SK-N-SH (cell line): Measurements from ENCODE around the gene ACP4. TPM values are rescaled to one million over a fixed set of nuclear protein-coding genes. Genes with fewer than 3 reads are reported as not detected.

Experiments
- CTCF ChIA-PET: fragments of 300-600, 350-600 bp; formaldehyde crosslinking; extraction: SDS; loops from one replicate; lab custom pipeline; 2021; lab: Yijun Ruan, JAX
- POLR2A ChIA-PET: fragments of 350-600 bp; sonication (Branson Sonifier 250); formaldehyde crosslinking; extraction: SDS; loops from one replicate; lab custom pipeline; 2020; ENCODE audit warnings: antibody characterized with exemption, inconsistent platforms; lab: Yijun Ruan, JAX
- DNase-seq: peaks from one replicate; pipeline ENCODE4 v3.0.0; 2012
- H2AFZ ChIP-seq: fragments of 200-600 bp; sonication (generic); 2 replicates; pipeline ENCODE4 v1.8.1; 2016; ENCODE audit warnings: antibody characterized with exemption, mild to moderate bottlenecking, low read depth
- H3F3A ChIP-seq: fragments of 200-600 bp; sonication (generic); replicated peaks from 2 replicates; pipeline ENCODE3; 2016; ENCODE audit warnings: antibody characterized with exemption, mild to moderate bottlenecking; ENCODE audit not compliant: insufficient read depth
- H3K27ac ChIP-seq, 2 experiments: fragments of 200-500 bp in 1 of 2; fragments of 200-600 bp in 1 of 2; sonication (Bioruptor generic) in 1 of 2; sonication (generic), shearing (Covaris generic) in 1 of 2; 2 replicates each; pipeline versions ENCODE4 v1.5.1 to v1.6.1; 2014 to 2016; ENCODE audit warnings: low read depth in 2 of 2, inconsistent platforms in 1 of 2, low read length in 1 of 2, mild to moderate bottlenecking in 1 of 2, mixed read lengths in 1 of 2
- H3K27me3 ChIP-seq: fragments of 200-600 bp; sonication (generic), shearing (Covaris generic); 2 replicates; pipeline ENCODE4 v1.6.1; 2016; ENCODE audit warnings: mixed run types; ENCODE audit not compliant: insufficient read depth
- H3K36me3 ChIP-seq, 2 experiments: fragments of 200-500 bp in 1 of 2; fragments of 200-600 bp in 1 of 2; sonication (Bioruptor generic) in 1 of 2; sonication (generic) in 1 of 2; replicated peaks in 1 of 2; 2 replicates each; pipeline versions ENCODE3 to v1.5.1; 2014 to 2016; ENCODE audit warnings: low read length in 1 of 2, mild to moderate bottlenecking in 1 of 2; ENCODE audit not compliant: insufficient read depth in 2 of 2, control insufficient read depth in 1 of 2
- H3K4me1 ChIP-seq, 2 experiments: fragments of 200-500 bp in 1 of 2; fragments of 200-600 bp in 1 of 2; sonication (Bioruptor generic) in 1 of 2; sonication (generic), shearing (Covaris generic) in 1 of 2; 2 replicates each; pipeline versions ENCODE4 v1.5.1 to v1.6.1; 2014 to 2016; ENCODE audit warnings: low read depth in 1 of 2, low read length in 1 of 2, mixed run types in 1 of 2; ENCODE audit not compliant: insufficient read depth in 2 of 2, control insufficient read depth in 1 of 2
- H3K4me2 ChIP-seq: fragments of 200-600 bp; sonication (generic), shearing (Covaris generic); 2 replicates; pipeline ENCODE4 v1.6.1; 2017; ENCODE audit warnings: mixed run types
- H3K4me3 ChIP-seq, 2 experiments: fragments of 200-500 bp in 1 of 2; fragments of 200-600 bp in 1 of 2; sonication (Bioruptor generic) in 1 of 2; sonication (generic), shearing (Covaris generic) in 1 of 2; 2 replicates each; pipeline versions ENCODE4 v1.5.1 to v1.8.1; 2014 to 2016; ENCODE audit warnings: low read depth in 2 of 2, inconsistent platforms in 1 of 2, low read length in 1 of 2, mild to moderate bottlenecking in 1 of 2, mixed read lengths in 1 of 2, moderate library complexity in 1 of 2
- H3K79me2 ChIP-seq: fragments of 200-600 bp; sonication (generic); 2 replicates; pipeline ENCODE4 v1.8.1; 2017; ENCODE audit warnings: mild to moderate bottlenecking; ENCODE audit not compliant: insufficient read depth
- H3K9ac ChIP-seq: fragments of 200-600 bp; sonication (generic); 2 replicates; pipeline ENCODE4 v1.6.1; 2017; ENCODE audit warnings: mixed run types
- H3K9me2 ChIP-seq: fragments of 200-600 bp; sonication (generic); 2 replicates; pipeline ENCODE4 v1.6.1; 2017; ENCODE audit warnings: mixed run types
- H3K9me3 ChIP-seq: fragments of 200-600 bp; sonication (generic); 2 replicates; pipeline ENCODE4 v1.6.1; 2017; ENCODE audit warnings: mixed run types, mild to moderate bottlenecking, moderate library complexity
- H4K20me1 ChIP-seq: fragments of 200-600 bp; sonication (generic); 2 replicates; pipeline ENCODE4 v1.6.1; 2017; ENCODE audit warnings: mild to moderate bottlenecking, mixed run types; ENCODE audit not compliant: insufficient read depth
- CHD2 ChIP-seq: fragments of 150-350 bp; IDR thresholded peaks from 2 replicates; pipeline ENCODE4 v1.6.1; 2018; ENCODE audit warnings: low read length; ENCODE audit not compliant: partially characterized antibody
- CTCF ChIP-seq: fragments of 200-600 bp; sonication (generic); IDR thresholded peaks from 2 replicates; pipeline ENCODE4 v1.6.1; 2017; ENCODE audit warnings: antibody characterized with exemption, mild to moderate bottlenecking, moderate library complexity
- ELF1 ChIP-seq: IDR thresholded peaks from 2 replicates; pipeline ENCODE4 v1.4.0; 2012
- FOXJ3 ChIP-seq: sonication (generic); formaldehyde crosslinking; IDR thresholded peaks from 2 replicates; pipeline ENCODE4 v1.5.1; 2020; ENCODE audit warnings: mild to moderate bottlenecking, missing genetic modification reagents
- GABPA ChIP-seq: IDR thresholded peaks from 2 replicates; pipeline ENCODE4 v1.4.0; 2012; ENCODE audit warnings: low read depth, mild to moderate bottlenecking
- MXI1 ChIP-seq: IDR thresholded peaks from 2 replicates; pipeline ENCODE4 v1.6.1; 2012; ENCODE audit warnings: mild to moderate bottlenecking, low read depth, low read length, improper control_type of control experiment
- NFIC ChIP-seq: IDR thresholded peaks from 2 replicates; pipeline ENCODE4 v1.4.0; 2012; ENCODE audit warnings: borderline replicate concordance
- NRF1 ChIP-seq: IDR thresholded peaks from 2 replicates; pipeline ENCODE4 v1.6.1; 2012; ENCODE audit warnings: low read depth, mild to moderate bottlenecking, low read length
- PBX3 ChIP-seq: IDR thresholded peaks from 2 replicates; pipeline ENCODE4; 2012
- POLR2AphosphoS5 ChIP-seq: IDR thresholded peaks from 2 replicates; pipeline ENCODE4 v1.6.1; 2012; ENCODE audit warnings: low read depth, low read length
- RCOR1 ChIP-seq: fragments of 150-350 bp; IDR thresholded peaks from 2 replicates; pipeline ENCODE4 v1.6.1; 2017; ENCODE audit warnings: antibody characterized with exemption, low read length
- REST ChIP-seq: IDR thresholded peaks from 2 replicates; pipeline ENCODE4 v1.6.1; 2012; ENCODE audit warnings: mild to moderate bottlenecking, low read depth, low read length, moderate library complexity
- RFX5 ChIP-seq: IDR thresholded peaks from 2 replicates; pipeline ENCODE4 v1.6.1; 2012; ENCODE audit warnings: mild to moderate bottlenecking, improper control_type of control experiment, low read length
- SIN3A ChIP-seq: IDR thresholded peaks from 2 replicates; pipeline ENCODE4 v1.6.1; 2012; ENCODE audit warnings: low read depth, mild to moderate bottlenecking, low read length, moderate library complexity, borderline replicate concordance
- SMC3 ChIP-seq: IDR thresholded peaks from 2 replicates; pipeline ENCODE4 v1.6.1; 2012; ENCODE audit warnings: low read depth, low read length, improper control_type of control experiment
- TAF1 ChIP-seq: IDR thresholded peaks from 2 replicates; pipeline ENCODE4 v1.6.1; 2012; ENCODE audit warnings: low read depth, mild to moderate bottlenecking, low read length, moderate library complexity, borderline replicate concordance
- TCF12 ChIP-seq: IDR thresholded peaks from 2 replicates; pipeline ENCODE4 v1.4.0; 2012
- TEAD4 ChIP-seq: IDR thresholded peaks from 2 replicates; pipeline ENCODE4 v1.4.0; 2012; ENCODE audit warnings: mild to moderate bottlenecking, borderline replicate concordance; ENCODE audit not compliant: insufficient read depth
- WGBS: methylation state at CpG from one replicate; pipeline ENCODE4 v1.1.6; 2017; ENCODE audit warnings: low lambda C conversion rate; 5-methylcytosine and 5-hydroxymethylcytosine counted together
- polyA plus RNA-seq, 3 experiments: library from polyadenylated mRNA; depleted of rRNA; stranded (reverse); fragments of >200 nt; gene quantifications; 2 replicates each; pipeline ENCODE4 v1.2.3, GENCODE V29; 2012

ACP4 gene
- polyA plus RNA-seq, 1 of the 3 experiments (the other 2 are of a cell fraction) = not detected

GRCh38 chr19:50785329-50785728 lies 4.9 kb upstream of the ACP4 start (continued):
- TF ChIP-seq REST = no peak
- no peak for TF ChIP-seq TCF12

GRCh38 chr19:50790922-50791467 lies 780 bp downstream of the ACP4 start:
- no peaks in the 10 kb centered on the region for H3K9me3 ChIP-seq
- H4K20me1 ChIP-seq = peaks cover 6% of the 10 kb centered on the region; the same call in 1 of the 2 replicates
- no peak overlapping the region for H2AFZ ChIP-seq
- no peaks in the 10 kb centered on the region for H3K9me2 ChIP-seq
- 87% methylated on average over 6 of the region's 6 CpGs for WGBS
- ChIA-PET CTCF (interaction anchor here (1.0 to 3.8 kb wide), 4 partner anchors 8 to 291 kb away, joined by 3 to 27 read pairs (median 4); no protein-coding TSS in a partner anchor), POLR2A (no interaction called here)
- H3K4me3 ChIP-seq = no peak overlapping the region
- H3K27ac ChIP-seq = no peak overlapping the region
- no peaks in the 10 kb centered on the region for H3K36me3 ChIP-seq
- no peak overlapping the region for H3K4me2 ChIP-seq
- TF ChIP-seq SIN3A (no peak), ELF1 (no peak), CHD2 (no peak), FOXJ3 (CRISPR knock-in tag) (no peak), TEAD4 (no peak), NFIC (no peak), RCOR1 (no peak), PBX3 (no peak), SMC3 (no peak), TAF1 (no peak), GABPA (no peak), CTCF (no peak), POLR2AphosphoS5 (no peak), TCF12 (no peak), NRF1 (no peak), MXI1 (no peak), RFX5 (no peak)
- TF ChIP-seq, all 33 proteins: peak for 0
- Histone ChIP-seq H3K4me1 (no peaks in the 10 kb centered on the region; a peak in 1 of 4 replicates), H3K9ac (no peak overlapping the region), H3F3A (peaks cover 4% of the 10 kb centered on the region), H3K27me3 (no peaks in the 10 kb centered on the region), H3K79me2 (no peaks in the 10 kb centered on the region)
- no peak for DNase-seq
